Germinal center (tissue), 1 donor: ENCODE results near the gene COPZ2.
"Not testable (repeated sequence)": the region's sequence is repeated elsewhere in the genome, so short reads cannot be mapped to it uniquely, and the experiment has no call there.

Source experiments
- DNase-seq: peaks from one replicate; pipeline ENCODE4 v3.0.0; 2012; ENCODE audit warnings: mixed read lengths, low spot score

COPZ2 gene

DNA sequence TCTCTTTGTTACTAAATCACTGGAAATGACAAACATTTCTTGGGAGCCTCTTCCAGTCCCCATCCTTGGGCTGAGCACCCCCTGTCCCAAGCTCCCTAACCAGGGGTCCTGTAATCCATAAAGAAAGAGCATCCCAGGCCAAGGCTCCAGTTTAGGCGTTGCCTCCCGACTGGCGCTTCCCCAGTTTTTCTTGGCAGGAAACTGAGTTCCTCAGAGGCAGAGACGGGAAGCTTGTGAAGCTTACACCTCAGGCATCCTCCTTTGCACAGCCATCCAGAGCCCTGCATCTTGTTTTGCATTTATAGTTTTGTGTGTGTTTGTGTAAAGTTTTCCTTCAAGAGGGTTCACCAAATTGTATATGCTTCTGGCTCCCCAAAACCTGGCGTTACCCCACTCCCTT lies 7.1 kb downstream of the COPZ2 start:
- no peak for DNase-seq

DNA sequence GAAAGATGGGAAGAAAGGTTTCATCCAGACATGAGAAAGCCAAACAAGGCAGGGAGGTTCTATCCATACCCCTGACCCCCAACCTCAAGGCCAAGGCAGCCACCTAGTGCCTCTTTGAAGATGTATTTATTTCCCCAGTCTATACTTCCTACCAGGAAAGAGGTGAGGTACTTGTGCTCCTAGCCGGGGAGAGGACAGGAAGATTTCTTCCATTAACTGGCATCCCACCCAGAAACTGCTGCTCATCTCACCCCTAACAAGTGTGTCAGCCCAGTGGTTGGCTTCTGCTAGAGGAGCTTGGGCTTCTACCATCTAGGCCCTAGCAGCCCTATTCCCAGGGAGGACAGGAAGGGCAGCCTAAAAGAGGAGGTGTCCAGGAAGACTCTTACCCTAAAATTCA lies 8.9 kb downstream of the COPZ2 start:
- DNase-seq = no peak

DNA sequence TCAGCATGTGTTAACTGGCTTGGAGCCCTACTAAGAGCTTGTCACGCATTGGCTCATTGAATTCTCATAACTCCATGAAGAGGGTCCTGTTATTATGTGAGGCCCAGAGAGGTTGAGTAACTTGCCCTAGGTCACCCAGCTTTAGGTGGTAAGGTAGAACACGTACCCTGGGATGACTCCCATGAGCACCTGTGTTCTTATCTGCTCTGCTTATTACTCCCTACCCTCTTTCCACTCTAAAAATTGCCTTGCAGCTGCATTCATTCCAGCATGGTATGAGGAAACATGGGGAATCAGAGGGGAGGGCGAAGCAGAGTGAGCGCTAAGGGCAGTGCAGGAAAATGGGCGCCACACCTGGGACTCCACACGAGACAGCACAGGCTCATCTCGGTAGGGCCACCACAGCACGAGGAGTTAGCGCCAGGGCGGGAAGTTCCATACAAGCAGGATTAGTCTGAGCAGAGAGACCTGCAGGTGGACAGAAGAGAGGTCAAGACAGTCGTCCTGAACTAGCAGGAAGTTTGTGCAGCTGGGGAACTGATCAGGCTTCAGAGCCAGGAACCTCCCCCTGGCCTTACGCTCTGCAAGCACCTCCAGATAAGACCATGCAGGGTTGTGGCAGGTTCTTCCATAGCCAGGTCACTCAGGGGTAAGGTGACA lies 10.1 kb downstream of the COPZ2 start:
- DNase-seq = no peak

DNA sequence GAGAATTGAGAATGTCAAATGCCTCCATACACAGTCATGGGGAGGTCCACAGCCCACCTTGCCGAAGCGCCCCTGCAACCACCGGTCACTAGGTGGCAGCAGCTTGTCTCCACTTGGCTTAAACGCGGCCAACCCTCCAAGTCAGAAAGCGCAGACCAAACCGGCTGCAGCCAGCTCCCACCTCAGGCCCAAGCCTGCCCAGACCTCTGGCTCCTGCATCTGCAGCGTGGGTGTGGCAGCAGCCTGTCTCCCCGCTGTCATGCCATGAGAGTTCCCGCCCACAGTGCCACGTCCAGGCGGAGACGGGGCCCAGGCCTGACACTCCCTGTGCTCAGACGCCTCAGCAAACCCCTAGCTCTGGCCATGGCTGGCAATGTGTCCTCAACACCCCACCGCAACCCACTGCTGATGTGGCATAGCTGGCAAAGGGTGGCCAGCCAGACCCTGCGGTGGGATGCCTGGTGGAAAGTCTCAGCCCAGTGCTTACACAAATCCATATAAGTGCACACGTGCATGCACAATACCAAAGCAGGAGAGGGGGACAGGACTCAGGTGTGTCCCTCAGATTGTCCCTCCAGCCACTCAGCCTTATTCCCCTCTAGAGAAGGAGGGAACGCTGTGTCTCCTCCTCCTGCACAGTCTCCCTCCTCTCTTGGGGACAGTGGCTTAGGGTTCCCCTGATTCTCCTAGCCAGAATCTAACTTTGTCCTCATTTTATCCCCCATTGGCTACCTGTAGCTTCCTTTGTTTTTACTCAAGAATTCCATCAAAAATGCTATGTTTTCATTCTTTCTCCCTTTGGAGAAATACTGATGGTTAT lies 10.9 kb downstream of the COPZ2 start:
- DNase-seq = peak; percentile 77

DNA sequence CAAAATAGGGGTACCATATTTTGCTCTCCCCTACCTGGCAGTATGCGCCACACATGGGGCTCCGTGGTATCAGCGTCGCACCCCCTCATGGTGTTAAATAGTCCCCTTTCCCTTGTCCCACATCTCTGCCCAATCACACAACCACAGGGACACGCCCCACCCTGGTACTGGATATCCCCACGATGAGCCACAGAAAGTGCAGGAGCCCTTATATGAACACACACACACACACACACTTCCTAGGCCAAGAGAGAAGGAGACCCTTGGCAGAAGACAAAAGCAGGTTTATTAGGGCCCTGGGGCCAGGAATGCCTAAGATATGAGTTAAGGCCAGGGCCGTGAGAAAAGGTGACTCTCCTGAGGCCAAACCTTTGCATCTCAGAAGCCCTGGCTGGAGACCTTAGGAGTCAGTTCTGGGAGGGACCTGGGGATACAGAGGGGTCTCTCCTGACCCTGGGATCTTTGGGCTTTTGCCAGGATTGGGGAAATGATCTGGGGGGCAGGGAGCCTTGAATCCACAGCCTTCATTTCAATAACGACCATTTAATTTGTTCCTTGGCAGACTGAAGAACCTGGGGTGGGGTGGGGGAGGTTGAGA lies 11.6 kb downstream of the COPZ2 start:
- no peak for DNase-seq

DNA sequence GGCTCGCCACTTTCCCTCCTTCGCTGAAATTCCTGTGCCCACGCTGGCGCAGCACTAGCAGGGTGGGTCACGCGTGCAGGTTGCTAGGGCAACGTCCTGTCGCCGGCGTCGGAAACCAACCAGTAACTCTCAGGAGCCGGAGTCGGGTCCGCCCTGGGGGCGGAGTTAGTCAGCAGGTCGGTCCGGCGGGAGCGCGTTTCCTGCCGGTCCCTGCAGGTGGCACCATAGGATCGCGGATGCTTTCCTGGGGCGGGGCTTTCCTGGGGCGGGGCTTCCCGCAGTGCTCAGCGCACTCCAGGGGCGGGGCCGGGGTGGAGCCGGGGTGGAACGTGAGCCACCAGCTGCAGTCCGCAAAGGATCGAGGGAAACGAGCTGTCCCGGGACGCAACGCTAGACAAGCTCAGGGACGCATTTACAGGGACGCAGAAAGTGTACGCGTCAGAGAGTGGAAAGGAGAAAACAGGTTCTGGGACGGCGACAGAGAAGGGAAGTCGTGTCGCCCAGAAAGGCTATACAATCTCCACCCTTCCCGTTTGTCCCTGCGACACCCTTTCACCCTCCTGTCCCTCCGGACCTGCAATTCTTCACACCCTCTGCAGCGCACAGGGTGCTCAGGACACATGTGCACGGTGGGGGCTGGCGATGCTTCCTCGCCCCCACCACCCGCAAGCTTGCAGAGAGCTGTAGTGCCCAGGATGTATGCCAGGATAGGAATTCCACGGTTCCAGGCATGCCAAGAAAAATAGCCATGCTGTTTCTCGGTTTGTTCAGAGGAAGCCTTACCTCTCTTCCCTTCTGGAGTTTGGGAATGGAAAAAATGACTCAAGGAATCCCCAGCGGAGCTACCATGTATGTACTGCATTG lies 12.3 kb downstream of the COPZ2 start:
- DNase-seq = peak; percentile 95

DNA sequence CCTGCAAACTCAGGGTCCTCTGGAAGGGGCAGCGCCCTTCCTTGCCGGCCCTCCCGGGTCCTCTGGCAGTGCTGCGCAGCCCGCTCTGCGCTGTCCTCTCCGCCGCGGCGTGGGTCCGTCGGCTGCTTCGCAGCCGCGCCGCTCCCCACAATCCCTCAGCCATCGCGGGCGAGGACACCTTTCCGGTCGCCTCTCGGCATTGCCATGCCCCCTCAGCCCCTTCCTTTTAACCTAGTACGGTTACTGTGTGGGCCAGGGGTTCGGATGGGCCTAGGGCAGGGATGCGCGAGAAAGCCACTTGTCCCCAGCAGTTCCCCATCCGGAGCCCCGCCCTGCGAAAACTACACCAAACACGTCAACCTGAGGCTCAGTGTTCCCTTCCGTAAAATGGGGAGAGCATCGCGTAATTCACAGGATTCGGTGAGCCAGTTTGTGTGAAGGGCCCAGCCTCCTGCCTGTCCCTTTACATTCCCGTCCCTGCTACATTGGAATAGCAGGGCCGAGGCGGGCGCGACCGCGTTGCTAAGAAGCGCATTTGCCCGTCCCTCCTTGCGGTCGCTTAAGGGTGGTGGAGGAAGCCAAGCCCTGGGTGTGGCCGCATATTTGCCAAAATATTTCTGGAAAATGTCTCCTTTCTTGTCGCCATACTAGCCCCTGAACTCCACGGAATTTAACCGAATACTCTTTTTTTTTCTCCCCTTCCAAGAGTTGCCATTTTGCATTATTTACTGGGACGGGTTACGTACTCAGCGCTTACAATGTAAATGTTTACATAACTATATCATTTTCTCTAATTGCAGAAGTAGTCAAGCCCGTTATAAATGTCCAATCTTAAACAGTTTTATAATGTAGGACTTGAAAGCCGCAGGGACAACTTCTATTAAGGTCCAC lies 13.2 kb downstream of the COPZ2 start:
- DNase-seq = peak; percentile 54

DNA sequence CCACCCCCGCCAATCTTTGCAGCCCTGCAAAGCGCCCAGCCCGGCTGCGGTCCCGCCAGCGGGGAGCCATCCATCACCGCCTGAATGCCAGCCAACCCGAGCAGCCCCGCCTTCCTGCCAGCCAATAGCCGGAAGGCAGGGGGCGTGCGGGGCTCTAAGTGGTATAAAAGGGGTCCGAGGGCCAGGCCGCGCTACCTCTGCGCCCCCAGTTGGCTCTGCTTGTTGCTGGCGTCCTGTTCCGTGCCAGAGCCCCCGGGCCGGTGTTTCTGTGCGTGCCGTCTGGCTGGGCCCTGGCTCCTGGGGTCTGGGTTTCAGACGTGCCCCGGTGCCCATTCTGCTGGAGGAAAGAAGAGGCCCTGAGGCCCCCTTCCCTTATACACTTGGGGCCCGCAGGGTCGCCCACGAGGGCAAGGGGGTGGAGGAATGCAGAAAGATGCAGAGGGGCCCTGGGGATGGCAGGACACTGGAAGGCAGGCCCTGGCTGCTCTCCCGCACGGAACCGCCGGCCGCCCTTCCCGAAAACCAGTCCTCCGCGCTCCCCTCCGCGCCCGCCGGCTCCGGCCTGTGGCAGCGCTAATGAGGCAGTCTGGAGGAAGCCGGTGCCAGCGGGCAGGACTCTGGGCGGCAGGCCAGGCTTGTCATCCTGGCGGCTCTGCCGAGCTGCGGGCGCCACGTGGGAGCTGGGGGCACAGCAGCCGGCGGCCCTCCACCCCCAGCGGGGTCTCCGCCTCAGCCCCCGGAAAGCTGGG lies 14.0 kb downstream of the COPZ2 start:
- DNase-seq = peak; percentile 68

DNA sequence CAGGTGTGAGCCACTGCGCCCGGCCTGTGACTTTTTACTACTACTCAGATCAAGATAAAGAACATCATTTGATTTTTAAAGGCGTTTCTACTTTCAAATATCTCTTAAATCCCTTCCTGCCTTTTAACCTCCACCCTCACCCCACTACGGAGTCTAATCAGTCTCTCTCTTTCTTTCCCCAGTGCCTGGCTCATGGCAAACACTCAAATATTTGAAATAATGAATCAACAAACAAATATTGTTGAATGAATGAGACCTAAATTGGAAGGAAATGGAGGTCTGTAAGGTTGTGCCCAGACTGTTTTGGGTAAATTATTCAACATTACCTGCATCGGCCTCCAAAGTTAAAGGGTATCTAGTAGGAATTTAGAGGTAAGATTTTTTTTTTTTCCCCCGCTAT lies 14.7 kb downstream of the COPZ2 start:
- no peak for DNase-seq

DNA sequence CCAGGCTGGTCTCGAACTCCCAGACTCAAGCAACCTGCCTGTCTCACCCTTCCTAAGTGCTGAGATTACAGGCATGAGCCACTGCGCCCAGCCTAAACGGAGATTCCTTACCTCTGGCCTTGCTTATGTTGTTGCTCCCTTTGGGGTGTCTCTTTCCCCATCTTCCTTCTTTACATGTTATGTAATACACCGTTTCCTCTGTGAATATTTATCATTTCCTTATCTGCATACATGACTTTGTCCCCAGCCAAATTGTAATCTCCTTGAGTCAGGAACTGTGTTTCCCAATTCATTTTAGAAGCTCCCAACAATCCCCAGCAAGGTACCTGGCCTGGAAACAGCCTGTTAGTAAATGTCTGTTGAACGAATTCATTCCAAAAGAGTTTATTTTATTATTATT lies 15.7 kb downstream of the COPZ2 start:
- no peak for DNase-seq

DNA sequence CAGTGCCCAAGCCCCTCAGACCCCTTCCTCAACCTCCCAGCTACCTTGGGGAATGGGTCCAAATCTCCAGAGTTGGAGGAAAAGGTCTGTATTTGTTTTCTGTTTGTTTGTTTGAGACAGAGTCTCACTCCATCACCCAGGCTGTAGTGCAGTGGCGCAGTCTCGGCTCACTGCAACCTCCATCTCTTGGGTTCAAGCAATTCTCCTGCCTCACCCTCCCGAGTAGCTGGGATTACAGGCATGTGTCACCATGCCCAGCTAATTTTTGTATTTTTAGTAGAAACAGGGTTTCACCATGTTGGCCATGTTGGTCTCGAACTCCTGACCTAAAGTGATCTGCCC lies 19.8 kb downstream of the COPZ2 start:
- not testable (repeated sequence) for DNase-seq

DNA sequence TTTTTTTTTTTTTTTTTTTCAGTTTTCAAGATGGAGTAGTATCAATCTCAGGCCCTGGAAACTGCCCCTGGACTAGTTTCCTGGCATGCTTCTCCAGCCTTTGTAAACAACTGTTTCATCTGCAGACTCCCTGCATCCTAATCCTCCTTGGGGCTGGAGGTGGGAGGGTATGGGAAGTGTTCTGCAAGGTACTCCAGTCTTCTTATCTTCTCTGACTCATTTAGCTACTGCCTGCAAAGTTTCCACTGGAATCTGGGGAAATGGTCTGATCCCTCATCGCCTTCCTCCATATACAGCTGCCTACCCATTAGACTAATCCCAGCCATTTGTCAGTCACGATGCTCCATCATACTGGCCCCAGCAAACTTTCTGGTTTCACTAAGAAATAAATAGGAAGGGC lies 21.5 kb downstream of the COPZ2 start:
- no peak for DNase-seq

DNA sequence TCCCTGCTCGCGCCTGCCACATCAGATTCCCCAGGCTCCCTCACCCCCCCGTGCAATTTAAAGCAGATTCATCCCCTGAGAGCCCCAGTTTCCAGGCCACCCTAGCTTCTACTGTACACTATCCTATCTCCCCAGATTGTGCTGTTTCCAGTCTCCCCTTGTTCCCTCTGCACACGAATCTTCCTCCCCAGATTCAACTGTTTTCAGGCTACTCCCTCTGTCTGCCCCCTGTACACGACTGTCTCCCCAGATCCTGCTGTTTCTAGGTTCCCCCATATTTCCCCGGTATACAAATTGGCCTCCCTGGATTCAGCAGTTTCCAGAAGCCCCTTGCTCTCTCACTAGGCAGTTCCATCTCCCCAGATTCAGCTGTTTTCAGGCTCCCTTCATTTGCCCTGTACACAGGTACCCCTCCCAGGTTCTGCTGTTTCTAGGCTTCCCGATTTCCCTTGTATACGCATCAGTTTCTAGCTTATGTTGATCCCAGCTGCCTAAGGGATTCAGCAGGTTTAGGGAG lies 22.9 kb downstream of the COPZ2 start:
- no peak for DNase-seq

DNA sequence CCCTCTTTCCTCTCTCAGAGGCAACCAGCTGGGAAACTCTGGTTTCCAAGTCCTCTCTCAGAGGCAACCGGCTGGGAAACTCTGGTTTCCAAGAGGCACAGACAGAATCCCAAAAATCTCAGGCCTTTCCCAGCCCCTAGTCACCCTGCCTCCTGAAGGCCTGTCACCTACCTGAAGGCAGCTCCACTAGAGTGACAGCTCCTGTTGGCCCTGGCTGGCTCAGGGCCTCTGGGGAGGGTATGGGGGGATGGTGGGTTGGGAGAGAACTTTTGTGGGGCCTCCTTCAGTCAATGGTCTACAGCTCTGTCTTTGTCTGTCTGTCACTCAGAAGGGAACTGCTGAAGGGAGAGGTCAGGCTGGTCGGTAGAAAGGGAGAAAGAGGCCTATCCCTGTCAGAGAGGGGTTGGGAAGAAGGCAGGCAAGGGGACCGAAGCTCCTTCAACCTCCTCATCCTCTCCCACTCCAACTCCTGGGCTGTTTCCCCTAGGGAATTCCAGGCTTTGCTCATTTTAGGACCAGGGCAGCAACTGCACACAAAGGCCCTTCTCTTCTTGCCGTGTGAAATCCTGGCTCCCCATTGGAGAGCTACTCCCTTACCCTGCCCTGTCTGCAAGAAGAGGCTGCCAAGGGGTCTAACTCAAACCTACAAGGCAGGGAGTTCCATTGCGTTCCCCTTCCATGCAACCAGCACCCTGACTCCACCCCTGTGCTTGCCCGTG lies 23.6 kb downstream of the COPZ2 start:
- no peak for DNase-seq

DNA sequence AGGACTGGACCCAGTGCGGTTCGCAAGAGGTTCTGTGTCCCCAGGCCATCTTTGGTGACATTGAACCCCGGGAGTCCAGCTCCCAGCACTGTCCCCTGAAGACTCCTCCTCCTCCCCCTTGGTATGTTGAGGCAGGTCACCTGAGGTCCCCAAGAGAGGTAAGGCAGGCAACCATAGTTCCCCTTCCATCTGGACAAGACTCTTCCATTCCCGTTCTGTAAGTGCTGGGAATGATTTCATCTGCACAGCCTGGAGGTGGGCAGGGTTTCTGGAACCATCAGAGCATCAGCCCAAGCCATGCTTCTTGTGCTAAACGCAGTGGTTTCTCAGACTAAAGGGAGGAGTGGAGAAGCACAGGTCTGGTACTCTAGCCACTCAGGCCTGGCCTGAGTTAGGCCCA lies 24.9 kb downstream of the COPZ2 start:
- DNase-seq = no peak

DNA sequence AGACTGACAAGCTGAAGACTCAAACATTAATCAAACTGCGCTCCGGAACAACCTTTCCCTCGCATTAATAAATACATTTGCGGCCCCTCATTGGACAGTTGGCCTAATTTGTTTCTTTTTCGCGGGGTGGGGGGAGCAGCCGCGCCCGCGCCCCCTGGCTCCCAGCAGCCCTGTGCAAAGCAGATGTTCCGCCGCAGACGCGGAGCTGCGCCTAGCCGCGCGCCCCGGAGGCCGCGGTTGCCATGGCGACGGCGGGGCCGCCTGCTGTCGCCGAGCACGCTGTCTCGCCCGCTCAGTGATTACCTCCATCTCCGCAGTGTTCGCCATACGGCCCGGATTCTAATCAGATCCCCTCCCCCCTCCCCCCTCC lies 25.5 kb downstream of the COPZ2 start:
- peak; percentile 90 for DNase-seq

DNA sequence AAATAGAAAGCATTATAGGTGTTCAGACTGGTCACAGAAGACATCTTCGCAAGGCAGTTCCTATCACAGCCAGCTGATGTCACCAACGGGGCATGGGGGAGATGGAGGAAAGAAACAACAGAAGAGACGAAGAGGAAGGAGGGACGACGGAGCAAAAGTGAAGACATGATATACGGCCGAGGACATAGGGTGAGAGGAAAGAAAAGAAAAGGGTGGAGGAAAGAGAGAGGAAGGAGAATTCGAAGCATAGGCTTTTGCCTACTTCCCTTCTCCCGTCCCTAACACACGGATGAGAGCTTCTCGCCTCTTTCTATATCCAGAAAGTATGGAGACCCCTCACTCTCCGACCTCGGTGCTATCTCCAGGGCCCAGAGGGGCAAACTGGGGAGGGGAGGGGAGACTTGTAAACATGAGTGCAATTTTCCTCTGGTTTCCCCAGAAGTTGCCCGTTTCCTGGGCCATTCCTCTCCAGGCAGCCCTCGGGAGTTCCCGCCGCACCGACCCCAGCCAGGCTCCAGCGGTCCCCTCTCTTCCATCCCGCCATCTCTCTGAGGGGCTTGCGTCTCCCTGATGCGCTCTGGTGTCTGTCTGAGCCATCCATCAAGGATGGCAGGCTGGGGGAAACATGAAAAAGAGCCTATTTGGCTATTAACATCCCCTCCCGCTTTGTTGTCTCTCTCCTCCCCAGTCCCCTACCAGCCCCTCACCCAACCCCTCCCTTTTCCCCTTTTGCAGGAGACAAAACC lies 26.0 kb downstream of the COPZ2 start:
- peak; percentile 71 for DNase-seq

DNA sequence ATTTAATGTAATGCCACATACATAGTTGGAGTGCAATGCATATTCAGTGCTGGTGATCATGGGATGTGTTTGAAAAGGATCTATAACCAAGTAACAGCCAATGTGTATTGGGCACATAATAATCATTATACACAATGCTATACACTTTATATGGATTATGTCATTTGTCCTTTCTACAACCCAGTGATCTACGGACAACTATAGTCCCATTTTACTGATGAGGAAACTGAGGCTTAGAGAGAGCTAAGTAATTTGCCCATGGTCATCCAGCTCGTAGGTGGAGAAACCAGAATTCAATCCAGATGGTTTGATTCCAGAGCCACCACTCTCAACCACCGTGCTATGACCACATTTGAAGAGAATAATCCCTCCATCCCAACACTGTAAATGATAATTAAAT lies 27.4 kb downstream of the COPZ2 start:
- DNase-seq = no peak
